LNCAP (cell line): ENCODE results near the gene GPR62.

Experiments
- TF ChIP-seq, protein P1 (sequence below): fragments of 450-650 bp; IDR thresholded peaks from 2 replicates; pipeline ENCODE4 v1.5.1; 2017; ENCODE audit warnings: mild to moderate bottlenecking

The GPR62 gene

DNA sequence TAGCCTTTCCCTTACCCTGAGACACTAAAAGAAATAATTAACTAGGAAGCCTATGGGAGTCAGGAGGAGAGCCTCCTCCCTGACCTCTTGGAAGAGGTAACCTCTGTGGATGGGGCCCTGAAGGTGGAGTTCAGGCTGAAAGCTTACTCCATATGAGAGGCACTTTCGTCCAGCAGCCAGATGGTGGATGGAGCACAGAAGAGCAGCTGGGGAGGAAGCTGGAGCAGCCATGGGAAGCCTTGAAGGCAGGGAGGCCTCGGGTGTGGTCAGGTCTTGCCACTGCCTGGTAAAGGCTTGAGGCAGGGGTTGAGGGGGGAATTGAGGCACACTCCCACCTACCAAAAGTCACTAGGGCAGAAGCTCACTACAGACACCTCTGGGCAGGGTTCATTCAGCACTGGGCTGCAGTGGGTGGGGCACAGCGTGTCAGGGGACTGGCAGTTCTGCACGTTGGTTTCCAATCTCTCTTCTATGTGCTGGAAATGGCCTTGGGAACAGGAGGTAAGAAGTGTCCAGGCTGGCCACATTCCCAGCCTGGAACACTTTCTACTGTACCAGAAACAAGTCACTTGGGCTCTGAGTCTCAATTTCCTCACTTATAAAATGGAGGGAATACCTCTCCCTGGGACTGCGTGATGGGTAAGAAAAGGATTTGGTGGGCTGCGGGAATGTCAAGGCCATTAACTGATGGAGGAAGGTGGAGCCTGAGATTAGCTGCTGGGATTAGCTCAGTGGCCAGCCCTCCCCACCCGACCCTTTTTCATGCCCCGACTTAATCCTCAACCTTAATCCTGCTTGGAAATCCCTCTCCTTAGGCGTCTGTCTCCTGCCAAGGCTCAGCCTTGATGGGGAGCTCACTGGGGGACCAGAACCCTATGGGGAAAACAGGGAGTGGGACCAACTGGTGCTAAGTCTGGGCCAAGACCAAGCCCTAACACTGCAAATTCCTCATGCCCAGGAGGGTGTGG, 6.7 kb downstream of the GPR62 start:
- TF ChIP-seq, protein P1, sequence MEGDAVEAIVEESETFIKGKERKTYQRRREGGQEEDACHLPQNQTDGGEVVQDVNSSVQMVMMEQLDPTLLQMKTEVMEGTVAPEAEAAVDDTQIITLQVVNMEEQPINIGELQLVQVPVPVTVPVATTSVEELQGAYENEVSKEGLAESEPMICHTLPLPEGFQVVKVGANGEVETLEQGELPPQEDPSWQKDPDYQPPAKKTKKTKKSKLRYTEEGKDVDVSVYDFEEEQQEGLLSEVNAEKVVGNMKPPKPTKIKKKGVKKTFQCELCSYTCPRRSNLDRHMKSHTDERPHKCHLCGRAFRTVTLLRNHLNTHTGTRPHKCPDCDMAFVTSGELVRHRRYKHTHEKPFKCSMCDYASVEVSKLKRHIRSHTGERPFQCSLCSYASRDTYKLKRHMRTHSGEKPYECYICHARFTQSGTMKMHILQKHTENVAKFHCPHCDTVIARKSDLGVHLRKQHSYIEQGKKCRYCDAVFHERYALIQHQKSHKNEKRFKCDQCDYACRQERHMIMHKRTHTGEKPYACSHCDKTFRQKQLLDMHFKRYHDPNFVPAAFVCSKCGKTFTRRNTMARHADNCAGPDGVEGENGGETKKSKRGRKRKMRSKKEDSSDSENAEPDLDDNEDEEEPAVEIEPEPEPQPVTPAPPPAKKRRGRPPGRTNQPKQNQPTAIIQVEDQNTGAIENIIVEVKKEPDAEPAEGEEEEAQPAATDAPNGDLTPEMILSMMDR = no peak

DNA sequence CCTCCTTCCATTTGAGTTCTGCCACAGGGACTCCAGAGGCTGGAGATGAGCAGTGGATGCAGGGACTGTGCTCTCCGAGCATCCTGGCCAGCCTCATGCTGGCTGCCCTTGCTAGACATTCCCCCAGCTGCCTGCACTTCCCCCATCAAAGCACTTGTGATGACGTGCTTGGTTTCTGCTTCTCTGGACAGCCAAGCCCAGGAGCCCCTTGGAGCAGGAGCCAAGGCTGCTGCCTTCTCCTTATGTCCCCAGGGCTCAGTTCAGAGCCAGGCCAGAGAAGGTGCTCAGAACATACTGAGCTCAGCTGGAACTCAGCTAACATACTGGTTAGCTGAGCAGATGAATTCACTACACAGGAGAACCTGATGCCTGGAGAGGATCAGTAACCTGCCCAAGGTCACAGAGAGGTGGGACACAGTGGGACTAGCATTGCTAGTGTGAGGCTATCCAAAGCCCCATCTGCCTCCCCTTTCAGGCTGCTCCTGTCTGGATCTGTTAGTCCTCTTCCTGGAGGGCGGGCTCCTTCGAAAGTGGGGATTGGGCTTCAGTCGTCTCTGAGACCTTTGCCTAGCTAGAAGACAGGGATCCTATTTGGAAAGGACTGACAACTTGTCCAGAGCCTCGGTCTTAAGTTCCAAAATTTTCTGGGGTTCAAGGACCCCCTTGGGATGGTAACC, 7.8 kb downstream of the GPR62 start:
- TF ChIP-seq, protein P1 = no peak

DNA sequence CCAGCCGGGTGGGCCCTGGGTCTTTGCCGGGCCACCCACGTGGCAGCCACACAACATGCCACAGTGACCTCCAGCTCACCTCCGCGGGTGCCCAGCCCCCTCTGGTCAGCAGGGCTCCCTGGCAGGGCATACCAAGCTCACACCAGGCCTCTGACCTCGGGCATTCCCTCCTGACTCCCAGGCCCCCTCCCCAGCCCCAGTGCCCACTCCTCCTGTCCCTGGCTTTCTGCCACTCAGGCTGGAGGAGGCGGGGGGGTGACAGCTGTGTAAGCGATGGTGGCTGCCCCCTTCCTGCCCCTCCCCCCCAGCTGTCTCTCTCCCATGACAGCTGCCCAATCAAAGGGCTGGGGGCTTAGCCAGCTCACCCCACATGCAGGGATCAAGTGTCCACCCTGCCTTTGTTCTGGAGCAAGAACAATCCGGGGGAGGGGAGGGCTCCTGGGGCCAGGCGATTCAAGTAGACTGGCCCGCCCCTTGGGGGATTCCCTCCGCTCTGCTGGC, 8.8 kb downstream of the GPR62 start:
- TF ChIP-seq, protein P1 = no peak

DNA sequence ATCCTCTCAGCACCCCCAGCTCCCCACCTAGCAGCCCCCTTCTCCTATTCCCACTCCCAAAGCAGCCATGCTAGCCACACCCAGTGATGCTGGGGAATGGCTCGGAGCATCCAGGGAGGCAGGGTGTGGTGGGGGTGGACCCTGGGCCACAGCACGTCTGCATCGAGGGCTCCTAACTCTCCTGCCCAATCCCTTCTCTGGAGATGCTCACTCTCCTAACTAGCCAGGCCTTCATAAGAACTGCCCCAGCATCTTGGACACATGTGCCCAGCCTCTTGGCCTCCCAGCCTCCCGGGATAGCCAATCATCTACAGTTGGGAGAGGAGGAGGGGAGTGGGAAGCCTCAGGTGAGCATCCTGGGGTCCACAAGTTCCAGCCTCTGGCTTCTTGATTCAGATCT, 9.3 kb downstream of the GPR62 start:
- TF ChIP-seq, protein P1 = no peak

DNA sequence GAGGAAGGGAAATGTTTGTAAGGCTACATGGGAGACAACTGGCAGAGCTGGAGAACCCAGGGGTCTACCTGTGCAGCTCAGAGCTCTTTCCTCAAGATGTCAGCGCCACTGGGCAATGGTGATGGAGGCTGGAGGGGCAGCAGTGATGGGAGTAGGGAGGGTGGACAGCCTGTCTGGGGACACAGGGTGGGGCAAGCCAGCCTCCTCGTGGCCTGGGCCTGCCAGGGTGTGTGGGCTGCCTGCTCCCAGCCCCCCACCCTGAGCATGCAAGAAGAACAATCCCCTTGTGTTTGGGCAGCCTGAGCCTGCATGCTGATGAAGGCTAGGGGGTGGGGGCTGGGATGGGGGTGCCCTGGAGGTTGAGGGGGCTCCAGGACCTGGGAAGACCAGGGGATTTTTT, 10.8 kb downstream of the GPR62 start:
- TF ChIP-seq, protein P1 = no peak

DNA sequence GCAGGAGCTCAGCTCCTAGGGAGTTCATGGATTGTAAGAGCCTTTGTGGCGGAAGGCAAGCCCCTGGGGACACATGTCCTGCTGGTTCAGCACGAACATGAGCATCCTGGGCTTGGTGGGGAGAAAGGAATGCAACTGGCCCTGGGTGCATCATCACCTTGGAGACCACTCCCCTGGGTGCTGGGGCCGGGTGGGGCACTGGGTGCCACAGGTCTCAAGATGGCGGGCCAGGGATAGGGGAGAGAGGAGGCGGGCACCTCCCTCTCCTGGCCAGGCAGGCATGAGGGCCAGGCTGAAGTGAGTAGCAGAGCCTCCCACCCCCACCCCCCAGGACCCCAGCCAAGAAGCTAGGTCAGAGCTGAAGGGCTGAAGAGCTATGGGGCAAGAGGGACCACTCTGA, 11.3 kb downstream of the GPR62 start:
- TF ChIP-seq, protein P1 = no peak

DNA sequence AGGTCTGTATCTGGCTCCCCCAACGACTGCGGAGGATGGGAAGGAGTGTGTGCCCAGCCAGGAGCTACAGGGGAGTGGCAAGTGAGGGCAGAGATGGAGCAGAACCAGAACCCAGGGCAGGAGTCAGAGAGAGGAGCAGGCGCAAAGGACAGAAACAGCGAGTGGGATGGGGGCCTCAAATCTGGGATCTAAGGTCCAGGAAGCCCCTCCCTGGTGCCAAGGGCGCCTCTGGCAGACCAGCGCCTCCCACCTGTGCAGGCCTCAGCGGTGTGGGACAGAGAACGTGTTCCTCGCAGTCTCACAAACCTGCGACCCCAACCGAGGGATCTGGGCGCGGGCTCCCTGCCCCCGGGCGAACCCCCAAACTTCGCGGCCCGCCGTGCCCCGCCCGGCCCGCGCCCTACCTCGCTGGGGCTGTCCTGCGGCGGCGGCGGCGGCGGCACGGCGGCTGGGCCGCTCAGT, 11.8 kb downstream of the GPR62 start:
- TF ChIP-seq, protein P1 = no peak
